ENCODE measurements around the gene RIOX2.

Gene RIOX2

GRCh38 chr3:97991293-97991682, 19.1 kb upstream of the RIOX2 start:
- TF ChIP-seq CTCF (IDR thresholded peaks at IDR 0.05; ENCODE audit: control insufficient read depth, insufficient read depth, low read depth, low read length, missing control alignments), result no peak
- no peak for DNase-seq (ENCODE audit: low read depth)

GRCh38 chr3:97990624-97991292, 18.5 kb upstream of the RIOX2 start:
- H3K4me3 ChIP-seq (ENCODE audit: control insufficient read depth, low read depth, low read length), result no peak overlapping the region
- TF ChIP-seq CTCF (IDR thresholded peaks at IDR 0.05; ENCODE audit: control insufficient read depth, insufficient read depth, low read depth, low read length, missing control alignments), result no peak
- no peak for DNase-seq (ENCODE audit: low read depth)

More at GRCh38 chr3:97991293-97991682, 19.1 kb upstream of the RIOX2 start:
- H3K4me3 ChIP-seq (ENCODE audit: control insufficient read depth, low read depth, low read length), result no peak overlapping the region

- no peak for DNase-seq (ENCODE audit: low read depth)
- no peak for TF ChIP-seq CTCF (IDR thresholded peaks at IDR 0.05; ENCODE audit: control insufficient read depth, insufficient read depth, low read depth, low read length, missing control alignments)
These were observed 16.7 kb upstream of the RIOX2 start for GRCh38 chr3:97988784-97989568.

GRCh38 chr3:97987306-97987705, 15.1 kb upstream of the RIOX2 start:
- DNase-seq (ENCODE audit: low read depth), result no peak
- no peak overlapping the region for H3K4me3 ChIP-seq (ENCODE audit: control insufficient read depth, low read depth, low read length)
- TF ChIP-seq CTCF (IDR thresholded peaks at IDR 0.05; ENCODE audit: control insufficient read depth, insufficient read depth, low read depth, low read length, missing control alignments), result no peak

More at GRCh38 chr3:97988784-97989568, 16.7 kb upstream of the RIOX2 start:
- no peak overlapping the region for H3K4me3 ChIP-seq (ENCODE audit: control insufficient read depth, low read depth, low read length)

- no peak overlapping the region for H3K4me3 ChIP-seq (ENCODE audit: control insufficient read depth, low read depth, low read length)
- no peak for TF ChIP-seq CTCF (IDR thresholded peaks at IDR 0.05; ENCODE audit: control insufficient read depth, insufficient read depth, low read depth, low read length, missing control alignments)
- no peak for DNase-seq (ENCODE audit: low read depth)
These were observed 11.8 kb upstream of the RIOX2 start for GRCh38 chr3:97983933-97984491.

GRCh38 chr3:97981886-97982285, 9.7 kb upstream of the RIOX2 start:
- TF ChIP-seq CTCF (IDR thresholded peaks at IDR 0.05; ENCODE audit: control insufficient read depth, insufficient read depth, low read depth, low read length, missing control alignments), result no peak
- no peak for DNase-seq (ENCODE audit: low read depth)
- H3K4me3 ChIP-seq (ENCODE audit: control insufficient read depth, low read depth, low read length), result no peak overlapping the region

Measured in AG09309 (cell line).